Natural killer cell treated with Interleukin-12 subunit alpha and Interleukin-12 subunit beta and Interleukin-15 and Interleukin-18, amount 100 ng/mL, for 72 hours (primary cell): ENCODE results near the gene MT1F. TPM values are rescaled to one million over a fixed set of nuclear protein-coding genes. Genes with fewer than 3 reads are reported as not detected.

Source experiments
- ATAC-seq, 2 donors: fragments of 150-1000 bp; cut with Tn5 transposase in 1 of 2; sonication (Bioruptor Pico), chemical (Tn5 transposase) in 1 of 2; 2 replicates each; pipeline ENCODE4 v1.10.0; 2021
- DNase-seq: peaks from one replicate; pipeline ENCODE4 v3.0.0; 2022; ENCODE audit warnings: low spot score
- H3K27ac Mint-ChIP-seq, 2 donors: 1 replicate in 1 of 2; 2 replicates in 1 of 2; pipeline ENCODE4 v1.8.0; 2022; ENCODE audit warnings: mixed read lengths in 2 of 2, mild to moderate bottlenecking in 1 of 2, moderate library complexity in 1 of 2
- H3K27me3 Mint-ChIP-seq, 2 donors: 1 replicate in 1 of 2; 2 replicates in 1 of 2; pipeline ENCODE4 v1.8.0; 2022; ENCODE audit warnings: mixed read lengths in 2 of 2
- H3K36me3 Mint-ChIP-seq: one replicate; pipeline ENCODE4 v1.8.0; 2022; ENCODE audit warnings: mixed read lengths
- H3K4me1 Mint-ChIP-seq, 2 donors: 1 replicate in 1 of 2; 2 replicates in 1 of 2; pipeline ENCODE4 v1.8.0; 2022; ENCODE audit warnings: low read depth in 2 of 2, mixed read lengths in 2 of 2, mild to moderate bottlenecking in 1 of 2
- H3K4me3 Mint-ChIP-seq: one replicate; pipeline ENCODE4 v1.8.0; 2022; ENCODE audit warnings: mixed read lengths
- H3K9me3 Mint-ChIP-seq: 2 replicates; pipeline ENCODE4 v1.8.0; 2022; ENCODE audit warnings: mixed read lengths
- total RNA-seq, 2 donors: library from RNA; stranded (reverse); gene quantifications; one replicate each; pipeline ENCODE4 v1.2.3, GENCODE V29; 2022

MT1F gene
- total RNA-seq, 2 donors from 2014 or later, result 11.1 to 19.9 TPM

- Mint-ChIP-seq H3K27me3 (peaks cover 0 to 8% of the 10 kb centered on the region in 2 donors), H3K27ac (no peak overlapping the region), H3K4me1 (no peaks in the 10 kb centered on the region), H3K9me3 (no peaks in the 10 kb centered on the region), H3K36me3 (no peaks in the 10 kb centered on the region), H3K4me3 (no peak overlapping the region)
- DNase-seq, result no peak
- ATAC-seq, result no peak
Measured at GRCh38 chr16:56691885-56692284, 34.1 kb downstream of the MT1F start.

- no peak overlapping the region for H3K27ac Mint-ChIP-seq
- H3K27me3 Mint-ChIP-seq, result peaks cover 0 to 5% of the 10 kb centered on the region in 2 donors
- no peak for ATAC-seq
- H3K4me1 Mint-ChIP-seq, result peaks cover 0 to 3% of the 10 kb centered on the region in 2 donors
- H3K4me3 Mint-ChIP-seq, result no peak overlapping the region
- DNase-seq, result no peak
- no peaks in the 10 kb centered on the region for H3K36me3 Mint-ChIP-seq
- H3K9me3 Mint-ChIP-seq, result no peaks in the 10 kb centered on the region
Measured at GRCh38 chr16:56695246-56695645, 37.5 kb downstream of the MT1F start.

GRCh38 chr16:56697456-56698155, 39.8 kb downstream of the MT1F start:
- H3K4me1 Mint-ChIP-seq, result peaks cover 6 to 9% of the 10 kb centered on the region in 2 donors
- H3K36me3 Mint-ChIP-seq, result no peaks in the 10 kb centered on the region
- H3K27ac Mint-ChIP-seq, result no peak overlapping the region
- H3K27me3 Mint-ChIP-seq, result no peaks in the 10 kb centered on the region
- no peak overlapping the region for H3K4me3 Mint-ChIP-seq
- DNase-seq (no peak), ATAC-seq (no peak)
- H3K9me3 Mint-ChIP-seq, result no peaks in the 10 kb centered on the region

- no peak for DNase-seq
Measured at GRCh38 chr16:56700195-56700594, 42.4 kb downstream of the MT1F start.

GRCh38 chr16:56700631-56701030, 42.9 kb downstream of the MT1F start:
- no peaks in the 10 kb centered on the region for H3K9me3 Mint-ChIP-seq
- DNase-seq, result no peak
- no peaks in the 10 kb centered on the region for H3K36me3 Mint-ChIP-seq
- no peak for ATAC-seq
- no peak overlapping the region for H3K27ac Mint-ChIP-seq
- no peak overlapping the region for H3K4me3 Mint-ChIP-seq
- peaks cover 6 to 9% of the 10 kb centered on the region in 2 donors for H3K4me1 Mint-ChIP-seq
- no peaks in the 10 kb centered on the region for H3K27me3 Mint-ChIP-seq

More at GRCh38 chr16:56700195-56700594, 42.4 kb downstream of the MT1F start:
- no peaks in the 10 kb centered on the region for H3K9me3 Mint-ChIP-seq
- H3K36me3 Mint-ChIP-seq, result no peaks in the 10 kb centered on the region
- H3K27me3 Mint-ChIP-seq, result no peaks in the 10 kb centered on the region
- ATAC-seq, result no peak
- peak overlapping the region in 1 of 2 donors; percentile 37 for H3K27ac Mint-ChIP-seq
- peaks cover 6 to 9% of the 10 kb centered on the region in 2 donors for H3K4me1 Mint-ChIP-seq
- H3K4me3 Mint-ChIP-seq, result no peak overlapping the region

- Mint-ChIP-seq H3K27ac (peak overlapping the region in 1 of 2 donors; percentile 60), H3K4me1 (peaks cover 6 to 9% of the 10 kb centered on the region in 2 donors), H3K27me3 (no peaks in the 10 kb centered on the region), H3K36me3 (no peaks in the 10 kb centered on the region), H3K4me3 (no peak overlapping the region), H3K9me3 (no peaks in the 10 kb centered on the region)
- ATAC-seq, result no peak
- no peak for DNase-seq
Measured at GRCh38 chr16:56701534-56701933, 43.8 kb downstream of the MT1F start.

GRCh38 chr16:56702836-56703235, 45.1 kb downstream of the MT1F start:
- Mint-ChIP-seq H3K36me3 (no peaks in the 10 kb centered on the region), H3K4me1 (peaks cover 6 to 9% of the 10 kb centered on the region in 2 donors), H3K27ac (no peak overlapping the region), H3K4me3 (no peak overlapping the region), H3K27me3 (no peaks in the 10 kb centered on the region), H3K9me3 (no peaks in the 10 kb centered on the region)
- no peak for ATAC-seq
- no peak for DNase-seq

Other genes with a start within 250 kb of the MT1F start
- 10 to 100 TPM; 46.5 to 86.2 TPM for gene AMFR, start 232.4 kb upstream of the MT1F start, total RNA-seq
- 100 to 1,000 TPM; 170 to 176 TPM for gene NUDT21, start 206.6 kb upstream of the MT1F start, total RNA-seq
- gene OGFOD1, start 206.4 kb upstream of the MT1F start, total RNA-seq, result 10 to 100 TPM; 50.1 to 72.1 TPM
- 10 to 100 TPM in 1 of 2 donors, 1 to 10 TPM in 1; 6.6 to 10.6 TPM for gene BBS2, start 137.9 kb upstream of the MT1F start, total RNA-seq
- not detected for gene MT4, start 92.9 kb upstream of the MT1F start, total RNA-seq
- gene MT3, start 68.4 kb upstream of the MT1F start, total RNA-seq, result 1 to 10 TPM in 1 of 2 donors, under 1 TPM in 1; 0.70 to 4.2 TPM
- 1,000 to 10,000 TPM in 1 of 2 donors, 100 to 1,000 TPM in 1; 549 to 1,013 TPM for gene MT2A, start 49.4 kb upstream of the MT1F start, total RNA-seq
- gene MT1E, start 32.2 kb upstream of the MT1F start, total RNA-seq, result 100 to 1,000 TPM in 1 of 2 donors, 10 to 100 TPM in 1; 58.5 to 148 TPM
- under 1 TPM in 1 of 2 donors, not detected in 1; 0.36 TPM for gene MT1M, start 25.3 kb upstream of the MT1F start, total RNA-seq
- 10 to 100 TPM in 1 of 2 donors, 1 to 10 TPM in 1; 6.3 to 22.4 TPM for gene MT1A, start 19.3 kb upstream of the MT1F start, total RNA-seq
- not detected for gene MT1B, start 6.1 kb upstream of the MT1F start, total RNA-seq
- gene MT1G, start 10.1 kb downstream of the MT1F start, total RNA-seq, result 1 to 10 TPM; 3.3 to 7.5 TPM
- not detected for gene MT1H, start 11.9 kb downstream of the MT1F start, total RNA-seq
- 10 to 100 TPM; 60.6 to 66.3 TPM for gene MT1X, start 24.5 kb downstream of the MT1F start, total RNA-seq
- 100 to 1,000 TPM; 111 to 171 TPM for gene NUP93, start 72.2 kb downstream of the MT1F start, total RNA-seq
- gene SLC12A3, start 207.2 kb downstream of the MT1F start, total RNA-seq, result not detected